ENCODE data around the gene CLDN11.

The CLDN11 gene

GRCh38 chr3:170418422-170419398 lies at the start of gene CLDN11:
TSS of gene CLDN11 (plus strand) at chr3:170418868. CDS start at chr3:170419067, 199 bp downstream.
- no peak for DNase-seq

DNA sequence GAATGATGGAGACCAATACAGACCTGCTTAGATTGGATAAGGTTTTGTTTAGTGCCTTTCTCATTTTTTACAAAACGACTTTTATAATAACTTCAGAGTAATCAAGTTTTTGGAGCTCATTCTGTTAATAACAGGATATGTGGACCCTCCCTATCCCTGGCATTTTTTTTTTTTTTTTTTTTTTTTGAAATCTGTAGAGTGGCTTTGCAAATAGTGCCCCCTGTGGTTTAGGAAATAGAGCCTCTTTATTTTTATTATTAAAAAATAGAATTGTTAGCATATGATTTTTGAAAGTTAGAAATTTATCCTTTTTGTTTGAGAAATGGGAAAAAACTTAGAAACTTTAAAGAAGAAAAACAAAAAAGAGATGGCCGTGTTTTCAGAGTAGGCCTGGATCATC lies 49.7 kb upstream of the CLDN11 start:
- no peak for DNase-seq

- no peak for DNase-seq
These were observed 46.3 kb upstream of the CLDN11 start for GRCh38 chr3:170372190-170372879.

DNA sequence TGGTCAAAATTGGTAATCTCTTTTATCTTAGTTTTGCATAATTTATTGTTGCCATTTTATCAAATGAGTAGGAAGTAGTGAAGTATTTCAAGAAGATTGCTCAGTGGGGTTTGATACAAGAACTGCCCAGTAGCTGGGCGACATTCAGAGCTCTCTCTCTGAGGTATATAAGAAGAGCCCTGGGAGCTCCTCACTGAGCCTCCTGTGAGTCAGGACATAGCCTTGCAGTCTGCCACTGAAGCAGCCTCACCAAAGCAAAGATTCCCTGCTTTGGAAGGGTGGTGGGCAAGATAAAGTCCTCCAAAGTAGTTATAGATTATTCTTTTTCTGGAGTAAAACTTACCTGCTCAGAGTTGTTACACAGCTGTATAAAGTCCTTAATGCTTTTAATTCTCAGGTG lies 35.1 kb upstream of the CLDN11 start:
- DNase-seq = no peak

DNA sequence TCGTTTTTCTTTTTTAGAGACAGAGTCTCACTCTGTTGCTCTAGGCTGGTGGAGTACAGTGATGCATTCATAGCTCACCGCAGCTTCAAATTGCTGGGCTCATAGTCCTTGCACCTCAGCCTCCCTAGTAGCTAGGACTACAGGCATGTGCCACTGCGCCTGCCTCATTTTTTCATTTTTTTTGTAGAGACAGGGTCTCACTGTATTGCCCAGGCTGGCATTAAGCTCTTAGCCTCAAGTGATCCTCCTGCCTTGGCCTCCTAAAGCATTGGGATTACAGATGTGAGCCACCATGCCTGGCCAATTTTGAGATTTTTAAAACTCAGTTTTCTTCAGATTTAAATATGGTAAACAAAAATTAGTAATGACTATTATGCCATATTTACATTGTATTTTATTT lies 32.2 kb upstream of the CLDN11 start:
- DNase-seq = no peak

DNA sequence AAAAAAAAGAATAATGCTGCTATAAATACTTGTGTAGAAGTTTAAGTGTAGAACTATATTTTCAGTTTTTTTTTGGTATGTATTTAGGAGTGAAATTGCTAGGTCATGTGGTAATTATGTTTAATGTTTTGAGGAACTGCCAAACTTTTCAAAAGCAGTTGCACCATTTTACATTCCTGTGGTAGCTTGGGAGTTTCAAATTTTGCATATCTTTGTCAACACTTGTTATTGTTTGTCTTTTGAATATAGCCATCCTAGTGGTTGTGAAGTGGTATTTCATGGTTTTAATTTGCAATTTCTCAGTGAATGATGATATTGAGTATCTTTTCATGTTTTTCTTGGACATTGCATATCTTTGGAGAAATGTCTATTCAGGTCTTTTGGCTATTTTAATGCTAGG lies 30.7 kb upstream of the CLDN11 start:
- no peak for DNase-seq

DNA sequence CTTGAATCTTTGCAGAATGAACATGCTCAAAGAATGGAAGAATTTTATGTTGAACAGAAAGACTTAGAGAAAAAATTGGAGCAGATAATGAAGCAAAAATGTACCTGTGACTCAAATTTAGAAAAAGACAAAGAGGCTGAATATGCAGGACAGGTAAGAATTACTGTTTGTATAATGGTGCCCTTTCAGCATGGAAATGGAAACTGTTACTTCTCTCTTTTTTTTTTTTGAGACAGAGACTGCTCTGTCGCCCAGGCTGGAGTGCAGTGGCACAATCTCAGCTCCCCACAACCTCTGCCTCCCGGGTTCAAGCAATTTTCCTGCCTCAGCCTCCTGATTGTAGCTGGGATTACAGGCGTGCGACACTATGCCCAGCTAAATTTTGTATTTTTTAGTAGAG lies 27.6 kb upstream of the CLDN11 start:
- DNase-seq = no peak

DNA sequence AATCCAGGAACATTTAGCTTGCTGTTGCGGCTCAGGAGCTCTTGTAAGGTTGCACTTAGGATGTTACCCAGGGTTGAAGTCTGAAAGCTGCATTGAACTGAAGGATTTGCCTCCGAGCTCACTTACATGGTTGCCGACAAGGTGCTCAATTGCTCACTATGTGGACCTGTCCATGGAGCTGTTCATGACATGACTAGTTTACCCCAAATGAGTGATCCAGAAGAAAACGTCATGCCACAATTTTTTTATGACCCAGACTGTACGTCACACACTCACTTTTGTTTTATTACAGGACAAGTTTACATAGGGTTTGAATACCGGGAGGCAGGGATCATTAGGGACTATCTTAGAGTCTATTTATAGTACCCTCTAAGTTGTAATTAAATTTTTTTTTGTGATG lies 21.0 kb upstream of the CLDN11 start:
- no peak for DNase-seq

- DNase-seq = no peak
These were observed 13.6 kb upstream of the CLDN11 start for GRCh38 chr3:170405101-170405500.

- no peak for DNase-seq
These were observed 8.1 kb upstream of the CLDN11 start for GRCh38 chr3:170410428-170411029.

- no peak for DNase-seq
These were observed 5.4 kb upstream of the CLDN11 start for GRCh38 chr3:170413291-170413690.

GRCh38 chr3:170414202-170414663 lies 4.4 kb upstream of the CLDN11 start:
- no peak for DNase-seq

DNA sequence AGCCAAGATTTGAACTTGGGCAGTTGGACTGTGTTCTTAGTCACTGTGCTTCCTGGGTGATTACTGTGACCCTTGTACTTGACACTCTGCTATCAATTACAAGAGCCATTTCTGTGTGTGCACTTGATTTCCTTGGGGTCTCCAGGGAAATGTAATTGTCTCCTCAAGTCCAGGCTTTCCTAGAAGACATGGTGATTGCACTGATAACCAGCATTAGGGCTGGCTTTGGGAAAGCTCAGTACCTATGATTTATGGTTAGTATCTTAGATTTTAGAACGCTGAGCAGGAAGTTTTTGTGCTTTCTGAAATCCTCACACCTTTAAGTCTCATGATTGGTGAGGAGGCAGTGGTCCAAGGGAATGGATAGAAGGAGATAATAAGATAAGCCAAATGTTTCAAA lies 1.6 kb upstream of the CLDN11 start:
- DNase-seq = no peak

DNA sequence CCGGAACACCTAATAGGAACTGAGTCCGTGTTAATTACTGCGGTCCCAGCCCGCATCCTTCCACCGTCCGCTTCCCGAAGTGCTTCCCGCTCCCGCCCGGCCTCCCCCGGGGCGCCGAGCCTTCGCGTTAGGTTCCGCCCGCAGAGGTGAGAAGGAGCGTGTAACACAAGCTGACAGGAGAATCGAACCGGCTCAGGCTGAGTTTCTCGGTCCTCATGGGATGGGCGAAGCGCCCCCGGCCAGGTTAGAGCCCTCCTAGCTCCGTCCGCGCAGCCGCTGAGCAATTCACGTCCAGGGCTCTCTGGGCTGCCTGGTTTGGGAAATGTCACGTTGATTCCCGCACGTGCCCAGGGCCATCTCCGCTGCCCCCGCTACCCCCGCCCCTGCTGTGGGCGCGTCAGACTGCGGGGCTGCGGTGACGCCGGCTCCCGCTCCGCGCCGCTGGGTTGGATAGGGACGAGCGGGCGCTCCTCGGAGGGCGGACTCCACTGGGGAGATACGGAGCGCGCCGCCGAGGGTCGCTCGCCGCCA lies 954 bp downstream of the CLDN11 start:
- DNase-seq = no peak

- DNase-seq = no peak
These were observed 1.7 kb downstream of the CLDN11 start for GRCh38 chr3:170420307-170420821.

GRCh38 chr3:170421111-170421641 lies 2.5 kb downstream of the CLDN11 start:
- no peak for DNase-seq

- no peak for DNase-seq
These were observed 3.1 kb downstream of the CLDN11 start for GRCh38 chr3:170421758-170422157.

DNA sequence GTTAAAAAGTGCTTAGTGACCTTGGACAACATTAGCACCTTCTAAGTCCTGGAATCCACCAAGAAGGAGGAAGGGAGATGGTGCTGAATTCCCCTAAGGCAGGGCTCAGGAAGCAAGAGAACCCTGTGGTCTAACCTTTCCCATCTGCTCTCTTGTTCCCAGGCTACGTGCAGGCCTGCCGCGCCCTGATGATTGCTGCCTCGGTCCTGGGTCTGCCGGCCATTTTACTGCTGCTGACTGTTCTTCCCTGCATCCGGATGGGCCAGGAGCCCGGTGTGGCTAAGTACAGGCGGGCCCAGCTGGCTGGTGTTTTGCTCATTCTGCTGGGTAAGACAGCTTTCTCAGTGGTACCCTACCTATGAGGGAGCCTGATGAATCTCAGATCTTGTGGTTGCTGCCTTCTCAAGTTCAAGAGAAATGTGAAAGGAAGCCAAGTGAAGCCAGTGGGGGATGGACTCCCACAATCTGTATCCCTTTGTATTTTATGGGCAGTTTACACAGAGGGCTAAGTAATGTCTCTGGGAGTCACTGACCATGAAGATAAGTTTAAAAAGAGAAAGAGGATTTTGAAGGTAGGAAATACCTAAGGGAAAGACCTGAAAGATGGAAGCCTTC lies 4.4 kb downstream of the CLDN11 start:
- no peak for DNase-seq

DNA sequence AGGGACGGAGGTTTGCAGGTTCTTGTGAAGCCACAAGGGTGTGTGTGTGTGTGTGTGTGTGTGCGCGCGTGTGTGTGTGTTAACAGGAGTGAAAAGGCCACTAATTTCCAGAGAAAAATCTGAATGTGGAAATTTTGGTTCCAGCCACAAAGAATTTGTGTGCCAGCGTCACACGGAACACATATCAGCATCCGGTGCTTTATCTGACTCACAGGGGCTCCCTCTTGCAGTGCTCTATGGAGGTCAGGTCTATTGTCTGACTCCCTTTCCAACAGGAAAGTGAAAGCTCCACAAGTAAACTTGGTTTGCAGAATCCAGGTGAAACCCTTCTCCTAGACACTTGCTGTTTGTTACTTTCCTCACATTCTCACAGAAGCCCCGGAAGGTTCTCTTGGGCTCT lies 6.2 kb downstream of the CLDN11 start:
- DNase-seq = no peak

GRCh38 chr3:170425491-170426239 lies 7.0 kb downstream of the CLDN11 start:
- DNase-seq = no peak

GRCh38 chr3:170426240-170426797 lies 7.7 kb downstream of the CLDN11 start:
- DNase-seq = no peak

Data from activated CD8-positive, alpha-beta memory T cell treated with anti-CD3 and anti-CD28 coated beads, Interleukin-2, amount 50 U/mL, for 48 hours (primary cell).